Posterior vena cava (tissue), 2 donors: Measurements from ENCODE around the gene EIF1AD. TPM values are rescaled to one million over a fixed set of nuclear protein-coding genes. Genes with fewer than 3 reads are reported as not detected.
"Not testable (repeated sequence)": the region's sequence is repeated elsewhere in the genome, so short reads cannot be mapped to it uniquely, and the experiment has no call there.

ENCODE experiments used
- DNase-seq: peaks from one replicate; pipeline ENCODE4 v3.0.0-alpha.2; 2020; ENCODE audit warnings: low spot score
- intact Hi-C, 2 donors: fragments of 100-400 bp; cut with DNase I; formaldehyde crosslinking; loops; one replicate each; pipeline versions ENCODE4 v1.14.1 to v1.14.2; 2022 to 2023
- total RNA-seq, 2 donors: library from RNA; stranded (reverse); fragmentation: NEBNext Ultra II Directional; extraction: Animal tissue kit (Norgen Biotek cat#: 25700); gene quantifications; one replicate each; pipeline ENCODE4 v1.2.1, GENCODE V29; 2021
- donor health status: DM: yes; HTN: yes; CAD: no.
- donor health status: DM: yes; HTN: yes; CAD: no.

The EIF1AD gene
- total RNA-seq, 2 donors from 2014 or later: 24.8 to 24.9 TPM

- DNase-seq: no peak
- intact Hi-C loops: loop anchor here in 1 of 2 donors (5.0 kb wide), 1 partner anchor 1173 kb away; no protein-coding TSS in a partner anchor
Observed at GRCh38 chr11:65954771-65955170, 47.2 kb downstream of the EIF1AD start.

- DNase-seq: no peak
- intact Hi-C loops: no loop called here
Observed at GRCh38 chr11:65953471-65953870, 48.5 kb downstream of the EIF1AD start.

- DNase-seq: no peak
- intact Hi-C loops: no loop called here
Observed at GRCh38 chr11:65952052-65952521, 49.9 kb downstream of the EIF1AD start.

GRCh38 chr11:65951641-65952040 is 50.3 kb downstream of the EIF1AD start:
- intact Hi-C loops, DNase-seq: not testable (repeated sequence)

GRCh38 chr11:65950711-65951110 is 51.2 kb downstream of the EIF1AD start:
- intact Hi-C loops: not testable (repeated sequence)

DNA sequence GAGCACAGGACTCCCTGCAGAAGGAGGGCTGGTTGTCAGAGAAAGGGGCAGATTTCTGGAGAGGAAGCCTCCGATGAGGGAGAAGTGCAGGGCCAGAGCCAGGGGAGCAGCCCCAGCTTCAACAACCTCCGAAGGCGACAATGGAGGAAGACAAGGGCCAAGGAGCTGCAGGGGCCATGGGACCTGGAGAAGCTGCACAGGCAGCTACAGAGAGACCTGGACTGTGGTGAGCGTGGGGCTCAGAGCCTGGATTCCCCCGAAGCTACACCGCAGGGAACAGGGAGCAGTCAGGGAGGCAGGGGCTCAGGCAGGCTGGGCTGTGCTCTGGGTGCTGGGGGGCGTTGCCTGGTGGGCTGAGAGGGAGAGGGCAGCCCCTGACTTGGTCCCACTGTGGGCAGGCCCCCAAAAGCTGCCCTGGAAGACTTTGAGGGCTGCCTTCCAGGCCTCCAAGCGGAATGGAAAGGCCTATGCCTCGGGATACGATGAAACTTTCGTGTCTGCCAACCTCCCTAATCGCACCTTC is 54.3 kb downstream of the EIF1AD start:
- DNase-seq: peak; percentile 24
- intact Hi-C loops: no loop called here

More at GRCh38 chr11:65950711-65951110, 51.2 kb downstream of the EIF1AD start:
- DNase-seq: not testable (repeated sequence)

DNA sequence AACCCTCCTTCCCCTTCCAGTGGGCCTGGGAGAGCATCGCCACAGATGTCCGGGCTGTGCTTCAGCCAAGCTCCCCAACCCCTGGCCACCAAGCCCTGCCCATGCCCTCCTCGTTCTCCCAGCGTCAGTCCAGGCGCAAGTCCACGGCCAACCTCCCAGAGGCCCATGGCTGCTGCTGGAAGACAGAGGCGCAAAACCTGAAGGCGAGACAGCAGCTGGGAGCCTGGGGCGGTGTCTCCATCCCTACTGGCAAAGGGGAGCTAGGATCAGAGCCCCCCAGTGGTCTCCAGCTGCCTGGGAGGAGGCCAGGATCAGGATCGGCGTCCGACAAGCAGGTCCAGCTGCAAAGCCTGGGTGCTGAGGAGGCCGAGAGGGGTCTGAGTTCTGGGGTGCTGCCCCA is 54.8 kb downstream of the EIF1AD start:
- DNase-seq: no peak
- intact Hi-C loops: no loop called here

DNA sequence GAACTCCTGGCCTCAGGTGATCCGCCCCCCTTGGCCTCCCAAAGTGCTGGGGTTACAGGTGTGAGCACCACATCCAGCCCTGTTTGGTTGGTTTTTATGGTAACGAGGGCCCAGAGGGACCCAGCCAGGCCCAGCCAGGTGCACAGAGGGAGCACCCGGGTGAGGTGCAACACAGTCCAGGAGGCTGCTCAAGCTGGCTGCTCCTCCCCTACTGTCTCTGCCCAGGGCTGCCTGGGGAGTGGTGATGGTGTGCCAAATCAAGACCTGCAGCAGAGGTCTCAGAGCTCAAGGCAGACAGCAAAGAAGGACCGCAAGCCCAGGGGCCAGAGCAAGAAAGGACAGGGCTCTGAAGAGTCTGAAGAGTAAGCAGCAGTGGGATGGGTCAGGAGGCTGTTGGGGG is 55.3 kb downstream of the EIF1AD start:
- intact Hi-C loops: no loop called here
- no peak for DNase-seq

Other genes starting within 250 kb of the EIF1AD start
- 10 to 100 TPM; 10.7 to 15.3 TPM for gene AP5B1, start 221.2 kb downstream of the EIF1AD start, total RNA-seq
- gene OVOL1, start 215.1 kb downstream of the EIF1AD start, total RNA-seq: not detected
- gene SNX32, start 168.2 kb downstream of the EIF1AD start, total RNA-seq: under 1 TPM; 0.52 to 0.65 TPM
- 100 to 1,000 TPM; 697 to 707 TPM for gene CFL1, start 144.0 kb downstream of the EIF1AD start, total RNA-seq
- 10 to 100 TPM; 41.8 to 48.2 TPM for gene MUS81, start 141.7 kb downstream of the EIF1AD start, total RNA-seq
- gene EFEMP2, start 129.4 kb downstream of the EIF1AD start, total RNA-seq: 100 to 1,000 TPM; 111 to 131 TPM
- gene CTSW, start 122.3 kb downstream of the EIF1AD start, total RNA-seq: 1 to 10 TPM; 1.4 to 1.8 TPM
- 10 to 100 TPM; 39.7 to 40.8 TPM for gene FIBP, start 113.7 kb downstream of the EIF1AD start, total RNA-seq
- 10 to 100 TPM; 31.8 to 36.7 TPM for gene CCDC85B, start 111.5 kb downstream of the EIF1AD start, total RNA-seq
- gene FOSL1, start 101.8 kb downstream of the EIF1AD start, total RNA-seq: 10 to 100 TPM in 1 of 2 donors, 1 to 10 TPM in 1; 7.4 to 38.7 TPM
- gene C11orf68, start 83.1 kb downstream of the EIF1AD start, total RNA-seq: 10 to 100 TPM; 35.7 to 36.0 TPM
- gene DRAP1, start 82.7 kb downstream of the EIF1AD start, total RNA-seq: 10 to 100 TPM; 76.0 to 92.2 TPM
- gene TSGA10IP, start 56.7 kb downstream of the EIF1AD start, total RNA-seq: not detected
- gene SART1, start 40.4 kb downstream of the EIF1AD start, total RNA-seq: 10 to 100 TPM; 41.1 to 46.2 TPM
- 100 to 1,000 TPM; 115 to 119 TPM for gene BANF1, start 346 bp upstream of the EIF1AD start, total RNA-seq
- gene CST6, start 9.9 kb upstream of the EIF1AD start, total RNA-seq: under 1 TPM in 1 of 2 donors, not detected in 1; 0.56 TPM
- 1 to 10 TPM in 1 of 2 donors, under 1 TPM in 1; 0.24 to 1.1 TPM for gene CATSPER1, start 24.3 kb upstream of the EIF1AD start, total RNA-seq
- gene GAL3ST3, start 47.0 kb upstream of the EIF1AD start, total RNA-seq: 1 to 10 TPM in 1 of 2 donors, under 1 TPM in 1; 0.74 to 1.2 TPM
- 100 to 1,000 TPM; 117 to 140 TPM for gene SF3B2, start 50.2 kb upstream of the EIF1AD start, total RNA-seq
- 10 to 100 TPM; 65.1 to 84.1 TPM for gene PACS1, start 68.1 kb upstream of the EIF1AD start, total RNA-seq